Measurements from ENCODE around the gene ZNF502.

Gene ZNF502

GRCh38 chr3:44771424-44772098, 59.1 kb downstream of the ZNF502 start:
- no peak for DNase-seq (ENCODE audit: low read depth in 2 of 2)

- no peak for DNase-seq (ENCODE audit: low read depth in 2 of 2)
Observed at GRCh38 chr3:44772099-44772442, 59.6 kb downstream of the ZNF502 start.

Measured in stimulated activated CD4-positive, alpha-beta T cell treated with anti-CD3 and anti-CD28 coated beads, Interleukin-1b, Interleukin-23, amount 100 ng/mL, for 4 hours (primary cell).